ENCODE data around the gene TIMP2. TPM values are rescaled to one million over a fixed set of nuclear protein-coding genes. Genes with fewer than 3 reads are reported as not detected.
A peak's percentile ranks its signal among the peaks of the same experiment; 100 is the strongest.

Gene TIMP2
- total RNA-seq, 2 experiments from 2014 or later, result 5.0 to 6.0 TPM

DNA sequence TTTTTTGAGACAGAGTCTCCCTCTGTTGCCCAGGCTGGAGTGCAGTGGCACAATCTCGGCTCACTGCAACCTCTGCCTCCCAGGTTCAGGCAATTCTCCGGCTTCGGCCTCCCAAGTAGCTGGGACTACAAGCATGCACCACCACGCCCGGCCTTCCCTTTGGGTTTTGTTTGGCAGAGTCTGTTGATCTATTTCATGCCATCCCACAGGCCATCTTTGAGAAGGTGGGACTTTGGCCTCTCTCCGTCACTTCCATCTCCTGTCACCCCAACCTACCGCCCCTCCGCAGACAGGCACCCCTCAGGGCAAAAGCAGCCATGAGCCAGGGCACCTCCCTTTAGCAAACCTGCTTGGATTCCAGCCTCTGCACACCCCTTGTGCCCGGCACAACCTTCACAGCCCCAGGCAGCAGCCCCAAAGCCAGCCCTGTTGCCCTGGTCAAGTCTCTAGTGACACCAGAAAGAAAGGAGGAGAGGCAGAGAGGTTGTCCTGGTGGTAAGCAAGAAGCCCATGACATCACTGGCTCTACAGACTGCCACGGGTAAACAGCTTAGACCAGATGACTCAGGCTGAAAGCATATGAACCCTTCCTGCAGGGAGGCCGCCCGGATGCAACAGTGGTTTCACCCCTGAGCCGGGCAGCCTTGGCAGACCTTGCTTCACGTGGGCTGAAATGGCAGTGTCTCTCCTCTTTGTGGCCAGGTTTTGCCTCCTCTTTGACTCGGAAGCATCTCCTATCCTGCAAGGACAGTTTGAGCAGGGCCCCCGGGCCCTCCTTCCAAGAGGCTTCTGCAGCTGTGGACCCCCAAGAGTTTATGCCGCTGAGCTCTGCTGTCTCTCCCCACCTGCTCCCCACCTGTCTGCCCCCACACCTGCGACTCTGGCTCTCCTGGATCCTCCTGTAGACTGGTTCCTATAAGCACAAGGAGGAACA lies 8.1 kb upstream of the TIMP2 start:
- Mint-ChIP-seq H3K9me3 (no peaks in the 10 kb centered on the region), H3K4me1 (peaks cover 3% of the 10 kb centered on the region), H3K27me3 (peaks cover 4% of the 10 kb centered on the region), H3K36me3 (no peaks in the 10 kb centered on the region), H3K4me3 (peak overlapping the region; percentile 1), H3K27ac (peak overlapping the region; percentile 66)
- POLR2A ChIA-PET, result no interaction called here
- no peak for DNase-seq
- peak; percentile 85 for ATAC-seq (ENCODE audit: low read depth)

DNA sequence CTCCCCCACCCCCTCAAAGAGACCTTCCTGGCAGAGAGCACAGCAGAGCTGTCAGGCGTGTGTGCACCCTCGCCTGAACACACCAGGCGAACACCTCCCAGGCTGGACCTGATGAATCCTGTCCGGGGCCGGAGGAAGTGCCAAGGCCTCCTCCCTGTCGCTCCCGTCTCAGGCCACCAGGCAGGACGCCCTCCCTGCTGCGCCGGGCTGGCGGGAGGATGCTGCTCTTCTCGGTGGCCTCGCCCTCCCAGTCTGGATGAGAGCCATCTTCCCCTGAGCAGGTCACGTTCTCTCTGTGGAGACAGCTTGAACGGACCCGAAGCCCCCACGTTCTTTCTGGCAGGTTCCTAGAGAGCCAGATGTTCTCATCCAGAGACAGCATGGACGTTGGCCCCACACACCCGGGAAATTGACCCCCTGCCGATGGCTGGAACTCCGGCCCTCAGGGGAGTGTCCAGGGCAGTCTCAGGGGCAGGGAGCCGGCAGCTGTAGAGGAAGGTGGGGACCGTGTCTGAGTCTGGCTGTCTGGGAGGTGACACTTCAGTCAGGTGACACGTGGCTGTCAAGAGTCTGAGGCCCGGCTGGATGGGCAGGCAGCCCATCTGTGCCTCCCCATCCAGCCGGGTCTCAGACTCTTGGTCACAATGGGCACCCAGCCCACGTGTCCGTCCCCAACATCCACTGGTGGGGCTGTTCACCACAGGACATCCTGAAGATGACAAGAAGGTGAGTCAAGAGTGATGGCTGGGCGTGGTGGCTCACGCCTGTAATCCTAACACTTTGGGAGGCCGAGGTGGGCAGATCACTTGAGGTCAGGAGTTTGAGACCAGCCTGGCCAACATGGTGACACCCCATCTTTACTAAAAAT lies 5.0 kb upstream of the TIMP2 start:
- H3K4me3 Mint-ChIP-seq, result no peak overlapping the region
- POLR2A ChIA-PET, result no interaction called here
- no peak overlapping the region for H3K27ac Mint-ChIP-seq
- no peaks in the 10 kb centered on the region for H3K9me3 Mint-ChIP-seq
- H3K4me1 Mint-ChIP-seq, result peaks cover 3% of the 10 kb centered on the region
- peaks cover 12% of the 10 kb centered on the region for H3K27me3 Mint-ChIP-seq
- no peaks in the 10 kb centered on the region for H3K36me3 Mint-ChIP-seq
- ATAC-seq (ENCODE audit: low read depth), result no peak
- DNase-seq, result no peak

DNA sequence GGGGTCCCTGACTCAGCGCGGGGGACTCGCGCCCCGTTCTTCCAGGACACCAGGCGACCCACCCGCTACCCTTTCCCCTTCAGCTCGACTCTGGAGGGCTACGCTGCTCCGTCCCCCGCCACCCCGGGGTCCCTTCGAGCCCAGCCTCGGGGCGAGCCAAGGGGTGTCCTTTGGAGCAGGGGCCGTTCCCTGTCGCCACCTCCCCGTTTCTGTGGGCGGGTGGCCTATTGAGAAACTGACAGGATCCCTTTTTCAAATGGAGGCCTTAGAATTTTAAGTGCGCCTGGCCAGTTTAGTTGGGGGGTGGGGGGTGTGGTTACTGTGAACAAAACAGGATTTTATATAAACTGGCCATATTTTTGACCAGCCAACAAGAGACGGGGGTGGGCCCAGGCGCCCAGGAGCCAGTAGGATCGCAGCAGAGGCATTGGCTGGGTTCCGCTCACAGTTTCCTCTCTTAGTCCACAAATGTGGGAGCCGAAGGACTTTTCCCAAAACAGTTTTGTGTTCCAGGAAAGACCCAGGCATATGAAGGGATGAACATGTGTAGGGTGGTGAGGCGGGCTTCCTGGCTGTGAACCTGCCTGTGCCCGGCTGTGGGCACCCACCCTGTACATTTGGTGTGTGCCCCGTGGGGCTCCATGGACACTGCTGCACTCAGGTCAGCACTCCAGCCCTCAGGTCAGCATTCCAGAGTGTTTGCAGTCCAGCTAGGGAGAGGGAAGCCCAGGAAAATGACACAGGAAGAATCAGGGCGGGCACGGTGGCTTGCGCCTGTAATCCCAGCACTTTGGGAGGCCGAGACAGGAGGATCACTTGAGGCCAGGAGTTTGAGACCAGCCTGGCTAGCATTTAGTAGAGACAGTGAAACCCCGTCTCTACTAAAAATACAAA lies 722 bp upstream of the TIMP2 start:
- no peak for ATAC-seq (ENCODE audit: low read depth)
- DNase-seq, result no peak
- H3K27me3 Mint-ChIP-seq, result peaks cover 17% of the 10 kb centered on the region
- H3K27ac Mint-ChIP-seq, result no peak overlapping the region
- H3K9me3 Mint-ChIP-seq, result no peaks in the 10 kb centered on the region
- no peaks in the 10 kb centered on the region for H3K36me3 Mint-ChIP-seq
- no peak overlapping the region for H3K4me3 Mint-ChIP-seq
- peaks cover 11% of the 10 kb centered on the region for H3K4me1 Mint-ChIP-seq
- POLR2A ChIA-PET, result interaction anchor here (0.7 kb wide), 1 partner anchor 184 kb away, joined by 4 read pairs; no protein-coding TSS in a partner anchor

DNA sequence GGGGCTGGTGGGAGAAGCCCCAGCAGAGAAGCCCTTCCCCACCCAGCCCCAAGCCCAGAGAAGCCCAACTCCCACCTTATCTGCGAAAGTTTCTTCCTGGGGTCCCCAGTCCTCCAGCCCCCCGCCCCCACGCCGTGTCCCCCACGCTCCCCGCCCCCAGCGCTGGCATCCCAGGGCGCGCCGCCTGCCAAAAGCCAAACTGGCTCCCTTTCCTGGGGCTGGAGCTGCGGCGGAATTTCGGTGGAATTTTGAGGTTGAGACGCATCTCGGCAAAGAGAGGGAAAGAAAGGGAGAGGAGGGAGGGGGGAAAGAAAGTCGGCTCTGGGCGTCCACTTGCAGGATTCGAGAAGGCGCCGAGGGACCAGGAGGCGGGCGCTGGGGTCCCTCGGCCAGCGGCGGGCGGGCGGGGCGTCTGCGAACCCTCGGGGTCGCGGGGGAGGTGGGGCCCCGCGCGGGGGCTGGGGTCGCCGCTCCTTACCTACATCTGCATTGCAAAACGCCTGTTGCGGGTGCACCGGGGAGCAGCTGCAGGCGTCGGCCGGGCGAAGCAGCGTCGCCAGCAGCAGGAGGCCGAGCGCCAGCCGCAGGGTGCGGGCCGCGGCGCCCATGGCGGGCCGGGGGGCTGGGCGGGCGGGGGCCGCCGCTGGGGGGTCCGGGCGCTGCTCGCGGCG lies 571 bp downstream of the TIMP2 start:
- ATAC-seq (ENCODE audit: low read depth), result peak; percentile 6
- no peak for DNase-seq
- Mint-ChIP-seq H3K27ac (no peak overlapping the region), H3K4me1 (peaks cover 11% of the 10 kb centered on the region), H3K36me3 (no peaks in the 10 kb centered on the region), H3K27me3 (peaks cover 18% of the 10 kb centered on the region), H3K4me3 (peak overlapping the region; percentile 79), H3K9me3 (no peaks in the 10 kb centered on the region)
- POLR2A ChIA-PET, result interaction anchor here (0.7 kb wide), 1 partner anchor 42 kb away, joined by 3 read pairs; no protein-coding TSS in a partner anchor

DNA sequence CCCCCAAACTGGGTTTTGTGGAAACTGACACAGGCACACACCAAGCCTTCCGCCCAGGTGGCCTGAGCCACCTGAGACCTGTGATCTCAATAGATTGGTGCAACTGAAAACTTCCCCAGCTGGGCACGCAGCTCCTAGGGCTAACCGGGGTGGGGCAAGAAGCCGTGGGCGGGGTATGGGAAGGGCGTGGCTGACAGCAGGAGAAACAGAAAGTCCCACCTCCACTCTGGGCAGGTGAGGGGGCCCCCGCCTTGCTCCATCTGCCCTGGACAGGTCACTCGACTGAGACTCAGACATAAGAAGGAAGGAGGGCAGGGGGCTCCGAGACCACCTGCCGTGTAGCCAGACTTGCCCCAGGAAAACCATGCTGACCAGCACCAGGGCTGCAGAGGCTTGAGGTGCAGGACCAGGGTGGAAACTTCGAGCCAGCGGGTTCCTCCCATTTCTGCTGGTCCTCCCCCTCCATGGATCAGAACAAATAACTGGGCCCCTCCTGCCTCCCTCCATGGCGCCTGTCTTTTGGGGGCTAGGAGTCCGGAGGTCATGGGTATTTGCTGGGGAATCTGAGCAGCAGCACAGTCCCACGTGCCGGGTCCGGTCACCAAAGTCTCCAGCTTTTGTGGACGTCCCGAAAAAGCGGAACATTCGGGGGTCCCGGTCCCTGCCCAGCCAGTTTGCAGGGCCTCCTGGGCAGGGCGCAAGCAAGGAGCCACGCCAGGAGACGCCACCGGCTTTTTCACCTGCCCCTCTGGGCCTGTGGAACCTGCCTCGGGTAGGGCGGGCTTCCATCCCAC lies 1.3 kb downstream of the TIMP2 start:
- Mint-ChIP-seq H3K27ac (peak overlapping the region; percentile 82), H3K36me3 (no peaks in the 10 kb centered on the region), H3K27me3 (peaks cover 18% of the 10 kb centered on the region), H3K4me1 (peaks cover 9% of the 10 kb centered on the region), H3K9me3 (no peaks in the 10 kb centered on the region), H3K4me3 (peak overlapping the region; percentile 79)
- POLR2A ChIA-PET, result interaction anchor here (1.2 kb wide), 1 partner anchor 35 kb away, joined by 3 read pairs; no protein-coding TSS in a partner anchor
- ATAC-seq (ENCODE audit: low read depth), result peak; percentile 74
- peak; percentile 73 for DNase-seq

DNA sequence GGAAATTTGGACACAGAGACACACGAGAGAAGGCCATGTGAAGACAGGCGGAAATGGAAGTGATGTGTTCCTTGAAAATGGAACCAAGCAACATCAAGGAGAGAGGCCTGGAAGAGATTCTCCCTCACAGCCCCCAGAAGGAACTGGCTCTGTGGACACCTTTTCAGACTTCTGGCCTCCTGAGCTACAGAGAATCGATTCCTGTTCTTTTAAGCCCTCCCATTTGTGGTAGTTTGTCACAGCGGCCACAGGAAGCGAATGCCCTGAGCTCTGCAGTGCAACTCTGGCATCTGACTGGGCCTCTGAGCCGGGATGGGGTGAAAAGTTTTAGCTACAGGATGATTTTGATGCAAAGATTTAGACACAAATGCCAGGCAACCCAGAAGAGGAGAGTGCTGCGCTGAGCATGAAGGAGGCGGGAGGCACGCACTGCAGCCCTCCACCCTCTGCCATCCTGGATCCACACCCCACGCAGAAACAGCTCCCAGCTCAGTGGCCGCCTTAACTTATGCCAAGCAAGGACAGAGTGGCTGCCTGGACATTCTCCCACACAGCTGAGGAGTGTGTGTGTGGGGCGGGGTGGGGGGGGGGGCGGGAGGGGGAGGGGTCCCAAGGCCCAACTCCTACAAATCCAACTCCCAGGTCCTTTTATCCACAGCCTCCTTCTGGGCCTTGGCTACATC lies 2.2 kb downstream of the TIMP2 start:
- Mint-ChIP-seq H3K27ac (peak overlapping the region; percentile 82), H3K4me1 (peaks cover 9% of the 10 kb centered on the region), H3K9me3 (no peaks in the 10 kb centered on the region), H3K36me3 (no peaks in the 10 kb centered on the region), H3K27me3 (peaks cover 14% of the 10 kb centered on the region), H3K4me3 (peak overlapping the region; percentile 79)
- ATAC-seq (ENCODE audit: low read depth) (no peak), DNase-seq (no peak)
- POLR2A ChIA-PET, result interaction anchor here (1.2 kb wide), 1 partner anchor 34 kb away, joined by 3 read pairs; no protein-coding TSS in a partner anchor

DNA sequence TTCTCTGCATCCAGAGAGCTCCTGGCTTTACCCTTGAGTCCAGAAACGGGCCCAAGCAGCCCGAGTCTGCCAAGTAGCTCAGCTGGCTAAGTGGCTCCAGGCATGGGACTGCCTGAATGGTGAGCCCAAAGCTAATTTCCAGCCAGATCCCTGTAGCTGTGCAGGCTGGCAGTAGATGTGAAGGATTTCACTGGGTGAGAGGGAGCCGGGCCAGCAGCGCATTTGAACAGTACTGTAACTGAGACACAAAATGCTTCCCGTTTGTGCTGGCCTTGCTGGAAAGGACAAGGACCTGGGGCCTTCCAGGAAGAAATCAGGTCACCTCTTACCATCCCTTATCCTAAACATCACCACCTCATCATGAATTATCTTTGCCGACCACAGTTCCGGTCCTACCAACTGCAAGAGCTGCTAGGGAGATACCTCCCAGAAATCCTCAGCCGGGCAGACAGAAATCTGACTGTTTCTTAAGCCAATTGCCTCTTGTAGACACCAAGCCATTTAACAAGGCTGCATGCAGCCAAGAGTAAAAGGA lies 3.7 kb downstream of the TIMP2 start:
- POLR2A ChIA-PET, result interaction anchor here (0.7 kb wide), 1 partner anchor 39 kb away, joined by 7 read pairs; no protein-coding TSS in a partner anchor
- no peak overlapping the region for H3K4me3 Mint-ChIP-seq
- H3K4me1 Mint-ChIP-seq, result peaks cover 9% of the 10 kb centered on the region
- H3K27me3 Mint-ChIP-seq, result peaks cover 14% of the 10 kb centered on the region
- ATAC-seq (ENCODE audit: low read depth), result no peak
- no peak overlapping the region for H3K27ac Mint-ChIP-seq
- DNase-seq, result no peak
- no peaks in the 10 kb centered on the region for H3K9me3 Mint-ChIP-seq
- H3K36me3 Mint-ChIP-seq, result no peaks in the 10 kb centered on the region

DNA sequence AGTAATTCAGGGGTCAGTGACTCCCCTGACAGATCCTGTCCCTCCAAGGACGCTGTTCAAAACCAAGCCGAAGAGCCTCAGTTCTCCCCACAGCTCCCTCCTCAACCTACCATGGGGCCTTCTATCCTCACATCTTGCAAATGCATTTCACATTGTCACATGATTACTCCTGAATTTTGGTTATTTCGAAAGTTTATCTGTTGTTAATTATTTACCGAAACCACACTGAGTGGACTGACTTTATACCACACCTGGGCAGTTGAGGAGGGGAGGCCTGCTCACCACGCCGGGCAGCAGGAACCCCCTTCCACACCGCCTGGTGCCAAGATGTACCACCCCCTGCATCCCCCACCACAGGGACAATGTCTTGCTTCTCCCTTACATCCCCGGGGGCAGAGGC lies 4.7 kb downstream of the TIMP2 start:
- Mint-ChIP-seq H3K27ac (no peak overlapping the region), H3K36me3 (no peaks in the 10 kb centered on the region), H3K4me3 (no peak overlapping the region), H3K27me3 (peaks cover 6% of the 10 kb centered on the region), H3K4me1 (peaks cover 14% of the 10 kb centered on the region), H3K9me3 (no peaks in the 10 kb centered on the region)
- no peak for ATAC-seq (ENCODE audit: low read depth)
- POLR2A ChIA-PET, result no interaction called here
- no peak for DNase-seq

DNA sequence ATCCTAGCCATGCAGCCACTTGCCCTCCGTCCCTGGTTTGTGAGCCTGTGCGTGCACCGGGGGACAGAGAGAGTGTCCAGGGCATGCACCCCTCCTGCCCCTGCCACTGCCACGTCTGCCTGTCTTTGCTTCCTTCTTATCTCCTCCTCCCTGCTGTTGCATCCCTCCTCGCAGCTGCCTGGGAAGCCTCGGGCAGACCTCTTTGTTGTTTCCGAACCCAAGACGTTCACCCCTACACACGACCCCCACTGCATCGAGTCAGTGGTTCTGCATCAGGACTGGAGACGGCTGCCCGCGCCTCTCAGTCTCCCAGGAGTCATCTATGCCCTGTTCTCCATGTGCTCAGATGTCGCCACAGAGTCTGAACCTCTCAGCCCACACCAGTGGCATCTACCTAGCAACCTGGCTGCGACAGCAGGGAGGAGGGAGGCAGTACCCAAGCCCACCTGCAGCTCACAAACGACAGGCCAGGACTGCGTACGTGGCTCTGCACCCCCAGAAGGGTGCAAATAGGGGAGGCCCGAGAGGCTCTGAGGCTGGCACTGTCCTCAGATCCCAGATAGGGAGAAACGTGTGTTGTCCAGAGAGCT lies 5.2 kb downstream of the TIMP2 start:
- H3K4me1 Mint-ChIP-seq, result peaks cover 14% of the 10 kb centered on the region
- ATAC-seq (ENCODE audit: low read depth) (no peak), DNase-seq (no peak)
- no peak overlapping the region for H3K27ac Mint-ChIP-seq
- H3K4me3 Mint-ChIP-seq, result no peak overlapping the region
- POLR2A ChIA-PET, result no interaction called here
- H3K36me3 Mint-ChIP-seq, result no peaks in the 10 kb centered on the region
- H3K27me3 Mint-ChIP-seq, result peaks cover 6% of the 10 kb centered on the region
- H3K9me3 Mint-ChIP-seq, result no peaks in the 10 kb centered on the region

DNA sequence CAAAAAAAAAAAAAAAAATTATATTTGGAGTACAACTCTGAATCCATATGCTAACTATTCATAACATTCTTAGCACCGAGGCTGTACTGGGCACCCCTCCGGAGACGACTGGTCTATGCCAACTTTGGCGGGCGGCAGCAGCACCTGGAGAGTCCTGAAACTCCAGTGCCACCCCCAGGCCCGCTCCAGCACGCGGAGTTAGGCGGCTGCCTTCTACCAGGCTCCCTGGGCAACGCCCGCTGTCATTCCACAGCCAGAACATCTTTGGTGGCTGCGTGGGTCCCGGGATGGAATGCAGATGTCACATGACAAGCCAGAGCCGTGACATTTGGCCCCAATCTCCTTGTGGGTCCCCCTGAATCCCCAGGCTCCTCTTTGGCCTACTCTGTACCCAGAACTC lies 6.2 kb downstream of the TIMP2 start:
- POLR2A ChIA-PET, result interaction anchor here (0.7 kb wide), 1 partner anchor 78 kb away, joined by 4 read pairs; no protein-coding TSS in a partner anchor
- Mint-ChIP-seq H3K4me3 (no peak overlapping the region), H3K9me3 (no peaks in the 10 kb centered on the region), H3K27ac (no peak overlapping the region), H3K27me3 (peaks cover 6% of the 10 kb centered on the region), H3K4me1 (peaks cover 14% of the 10 kb centered on the region), H3K36me3 (no peaks in the 10 kb centered on the region)
- DNase-seq, result no peak
- no peak for ATAC-seq (ENCODE audit: low read depth)
